AG04450 (cell line): ENCODE data around the gene CD44. TPM values are rescaled to one million over a fixed set of nuclear protein-coding genes. Genes with fewer than 3 reads are reported as not detected.

Source experiments
- CTCF ChIA-PET: fragments of 300-600, 350-600 bp; formaldehyde crosslinking; extraction: SDS; loops from one replicate; lab custom pipeline; 2022; ENCODE audit warnings: antibody characterized with exemption, inconsistent platforms; lab: Charles Lee
- POLR2A ChIA-PET: fragments of 350-600 bp; formaldehyde crosslinking; extraction: SDS; loops from one replicate; lab custom pipeline; 2021; ENCODE audit warnings: antibody characterized with exemption, inconsistent platforms; lab: Yijun Ruan, JAX
- DNase-seq: peaks from one replicate; pipeline ENCODE4 v3.0.0-alpha.2; 2011; ENCODE audit warnings: low read depth, low spot score
- H3K27ac ChIP-seq: one replicate; pipeline ENCODE4 v1.5.1; 2012; ENCODE audit warnings: low read depth, low read length, control low read depth
- H3K27me3 ChIP-seq: one replicate; pipeline ENCODE4 v1.6.0; 2012; ENCODE audit warnings: low read length; ENCODE audit not compliant: control insufficient read depth, insufficient read depth
- H3K4me3 ChIP-seq: 2 replicates; pipeline ENCODE4 v1.5.1; 2011; ENCODE audit warnings: mild to moderate bottlenecking, low read depth, low read length, control low read depth
- H3K9me3 ChIP-seq: 2 replicates; pipeline ENCODE4 v1.5.1; 2012; ENCODE audit warnings: low read length; ENCODE audit not compliant: control insufficient read depth, insufficient read depth
- polyA plus RNA-seq: library from polyadenylated mRNA; depleted of rRNA; stranded (reverse); fragments of >200 nt; gene quantifications from 2 replicates; pipeline ENCODE4 v1.2.3, GENCODE V29; 2011
- TF ChIP-seq, protein P1 (sequence below): IDR thresholded peaks from 2 replicates; pipeline ENCODE4 v1.5.1; 2011; ENCODE audit warnings: low read depth, low read length, control low read depth, inconsistent platforms

Gene CD44
- polyA plus RNA-seq, 1 experiment = 1,817 TPM

- no peak for DNase-seq
- Histone ChIP-seq H3K27me3 (no peaks in the 10 kb centered on the region), H3K9me3 (no peaks in the 10 kb centered on the region), H3K27ac (peak overlapping the region; percentile 43), H3K4me3 (no peak overlapping the region)
- POLR2A ChIA-PET = interaction anchor here (1.2 to 2.4 kb wide), 3 partner anchors 11 to 203 kb away, joined by 4 to 9 read pairs (median 9); no protein-coding TSS in a partner anchor
- TF ChIP-seq, protein P1, sequence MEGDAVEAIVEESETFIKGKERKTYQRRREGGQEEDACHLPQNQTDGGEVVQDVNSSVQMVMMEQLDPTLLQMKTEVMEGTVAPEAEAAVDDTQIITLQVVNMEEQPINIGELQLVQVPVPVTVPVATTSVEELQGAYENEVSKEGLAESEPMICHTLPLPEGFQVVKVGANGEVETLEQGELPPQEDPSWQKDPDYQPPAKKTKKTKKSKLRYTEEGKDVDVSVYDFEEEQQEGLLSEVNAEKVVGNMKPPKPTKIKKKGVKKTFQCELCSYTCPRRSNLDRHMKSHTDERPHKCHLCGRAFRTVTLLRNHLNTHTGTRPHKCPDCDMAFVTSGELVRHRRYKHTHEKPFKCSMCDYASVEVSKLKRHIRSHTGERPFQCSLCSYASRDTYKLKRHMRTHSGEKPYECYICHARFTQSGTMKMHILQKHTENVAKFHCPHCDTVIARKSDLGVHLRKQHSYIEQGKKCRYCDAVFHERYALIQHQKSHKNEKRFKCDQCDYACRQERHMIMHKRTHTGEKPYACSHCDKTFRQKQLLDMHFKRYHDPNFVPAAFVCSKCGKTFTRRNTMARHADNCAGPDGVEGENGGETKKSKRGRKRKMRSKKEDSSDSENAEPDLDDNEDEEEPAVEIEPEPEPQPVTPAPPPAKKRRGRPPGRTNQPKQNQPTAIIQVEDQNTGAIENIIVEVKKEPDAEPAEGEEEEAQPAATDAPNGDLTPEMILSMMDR = no peak
- CTCF ChIA-PET = interaction anchor here (0.5 to 3.9 kb wide), 5 partner anchors 111 to 253 kb away, joined by 3 to 12 read pairs (median 4); no protein-coding TSS in a partner anchor
Measured at GRCh38 chr11:35179466-35180135, 40.6 kb downstream of the CD44 start.

GRCh38 chr11:35180317-35181233 lies 41.6 kb downstream of the CD44 start:
- POLR2A ChIA-PET = interaction anchor here (1.2 to 2.4 kb wide), 2 partner anchors 10 to 12 kb away, joined by 4 to 9 read pairs; no protein-coding TSS in a partner anchor
- peak overlapping the region; percentile 65 for H3K27ac ChIP-seq
- TF ChIP-seq, protein P1 = no peak
- CTCF ChIA-PET = interaction anchor here (1.1 to 3.9 kb wide), 3 partner anchors 210 to 213 kb away, joined by 3 to 12 read pairs (median 3); no protein-coding TSS in a partner anchor
- H3K4me3 ChIP-seq = no peak overlapping the region
- DNase-seq = no peak
- no peaks in the 10 kb centered on the region for H3K9me3 ChIP-seq
- H3K27me3 ChIP-seq = no peaks in the 10 kb centered on the region

GRCh38 chr11:35182317-35182939 lies 43.5 kb downstream of the CD44 start:
- no peak for DNase-seq
- H3K27me3 ChIP-seq = no peaks in the 10 kb centered on the region
- CTCF ChIA-PET = interaction anchor here (3.9 kb wide), 1 partner anchor 210 kb away, joined by 12 read pairs; no protein-coding TSS in a partner anchor
- H3K27ac ChIP-seq = peak overlapping the region; percentile 43
- POLR2A ChIA-PET = no interaction called here
- no peaks in the 10 kb centered on the region for H3K9me3 ChIP-seq
- TF ChIP-seq, protein P1 = no peak
- H3K4me3 ChIP-seq = no peak overlapping the region

GRCh38 chr11:35183326-35183925 lies 44.5 kb downstream of the CD44 start:
- no peaks in the 10 kb centered on the region for H3K9me3 ChIP-seq
- ChIA-PET CTCF (interaction anchor here (0.7 to 3.9 kb wide), 4 partner anchors 20 to 1029 kb away, joined by 3 to 12 read pairs (median 4); no protein-coding TSS in a partner anchor), POLR2A (no interaction called here)
- H3K27ac ChIP-seq = no peak overlapping the region
- no peaks in the 10 kb centered on the region for H3K27me3 ChIP-seq
- no peak for DNase-seq
- TF ChIP-seq, protein P1 = no peak
- H3K4me3 ChIP-seq = no peak overlapping the region
